ENCODE measurements around the gene NBAS.

Gene NBAS

GRCh38 chr2:15553951-15554350, 7.2 kb downstream of the NBAS start:
- no peak for TF ChIP-seq CTCF (conservative IDR thresholded peaks at IDR 0.05; ENCODE audit: control insufficient read depth, insufficient read depth, low read depth, low read length)
- H3K4me3 ChIP-seq (ENCODE audit: control insufficient read depth, low read depth, low read length), result no peak overlapping the region
- DNase-seq (ENCODE audit: low read depth), result no peak

DNA sequence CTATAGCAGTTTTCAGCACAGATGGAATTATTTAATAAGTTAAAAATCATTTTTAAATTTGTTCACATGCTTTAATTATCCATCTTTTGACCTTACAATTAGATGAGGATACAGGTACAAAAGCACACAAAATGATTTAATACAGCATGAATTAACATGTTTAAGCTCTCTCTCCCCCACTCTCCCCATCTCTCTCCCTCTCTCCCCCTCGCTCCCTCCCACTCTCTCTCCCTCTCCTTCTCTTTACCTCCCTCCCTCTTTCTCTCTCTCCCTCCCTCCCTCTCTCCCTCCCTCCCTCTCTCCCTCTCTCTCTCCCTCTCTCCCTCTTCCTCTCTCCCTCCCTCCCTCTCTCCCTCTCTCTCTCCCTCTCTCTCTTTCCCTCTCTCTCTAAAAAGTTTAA, 7.6 kb downstream of the NBAS start:
- TF ChIP-seq CTCF (conservative IDR thresholded peaks at IDR 0.05; ENCODE audit: control insufficient read depth, insufficient read depth, low read depth, low read length), result no peak
- DNase-seq (ENCODE audit: low read depth), result no peak
- no peak overlapping the region for H3K4me3 ChIP-seq (ENCODE audit: control insufficient read depth, low read depth, low read length)

- DNase-seq (ENCODE audit: low read depth), result no peak
- no peak overlapping the region for H3K4me3 ChIP-seq (ENCODE audit: control insufficient read depth, low read depth, low read length)
- no peak for TF ChIP-seq CTCF (conservative IDR thresholded peaks at IDR 0.05; ENCODE audit: control insufficient read depth, insufficient read depth, low read depth, low read length)
These were observed 12.2 kb downstream of the NBAS start for GRCh38 chr2:15548974-15549373.

DNA sequence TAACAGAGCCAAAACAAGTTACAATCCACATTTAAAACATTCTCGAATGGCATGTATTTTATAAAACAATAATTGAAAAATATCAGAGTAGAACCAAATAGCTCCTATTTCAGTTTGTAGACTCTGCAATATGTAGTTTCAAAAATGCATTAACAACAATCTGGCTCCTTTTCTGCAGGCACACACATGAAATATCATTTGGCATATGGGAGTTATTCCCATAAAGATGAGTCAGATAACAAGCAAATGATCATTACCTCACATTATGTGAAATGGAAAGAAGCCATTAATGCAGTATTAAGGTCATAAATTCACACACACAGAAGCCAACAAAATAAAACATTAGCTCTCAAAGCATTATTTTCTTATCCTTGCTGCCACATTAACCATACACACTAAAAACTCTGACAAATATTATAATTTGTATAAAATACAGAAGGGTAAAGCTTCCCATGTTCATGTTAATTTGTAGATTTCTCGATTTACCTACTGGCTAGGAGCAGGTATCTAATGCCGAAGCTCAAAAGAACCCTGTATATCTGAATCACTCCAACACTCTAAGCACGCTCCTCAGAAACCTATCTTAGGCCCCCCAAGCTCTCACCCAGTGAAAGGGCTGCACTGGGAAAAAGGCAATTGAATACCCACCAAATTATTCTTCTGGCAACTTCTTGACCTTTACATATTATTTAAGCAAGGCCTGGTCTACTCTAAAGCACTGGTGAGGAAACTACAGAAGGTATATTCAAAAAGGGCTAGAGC, 13.8 kb downstream of the NBAS start:
- H3K4me3 ChIP-seq (ENCODE audit: control insufficient read depth, low read depth, low read length), result no peak overlapping the region
- DNase-seq (ENCODE audit: low read depth), result peak; percentile 40
- TF ChIP-seq CTCF (conservative IDR thresholded peaks at IDR 0.05; ENCODE audit: control insufficient read depth, insufficient read depth, low read depth, low read length), result no peak

DNA sequence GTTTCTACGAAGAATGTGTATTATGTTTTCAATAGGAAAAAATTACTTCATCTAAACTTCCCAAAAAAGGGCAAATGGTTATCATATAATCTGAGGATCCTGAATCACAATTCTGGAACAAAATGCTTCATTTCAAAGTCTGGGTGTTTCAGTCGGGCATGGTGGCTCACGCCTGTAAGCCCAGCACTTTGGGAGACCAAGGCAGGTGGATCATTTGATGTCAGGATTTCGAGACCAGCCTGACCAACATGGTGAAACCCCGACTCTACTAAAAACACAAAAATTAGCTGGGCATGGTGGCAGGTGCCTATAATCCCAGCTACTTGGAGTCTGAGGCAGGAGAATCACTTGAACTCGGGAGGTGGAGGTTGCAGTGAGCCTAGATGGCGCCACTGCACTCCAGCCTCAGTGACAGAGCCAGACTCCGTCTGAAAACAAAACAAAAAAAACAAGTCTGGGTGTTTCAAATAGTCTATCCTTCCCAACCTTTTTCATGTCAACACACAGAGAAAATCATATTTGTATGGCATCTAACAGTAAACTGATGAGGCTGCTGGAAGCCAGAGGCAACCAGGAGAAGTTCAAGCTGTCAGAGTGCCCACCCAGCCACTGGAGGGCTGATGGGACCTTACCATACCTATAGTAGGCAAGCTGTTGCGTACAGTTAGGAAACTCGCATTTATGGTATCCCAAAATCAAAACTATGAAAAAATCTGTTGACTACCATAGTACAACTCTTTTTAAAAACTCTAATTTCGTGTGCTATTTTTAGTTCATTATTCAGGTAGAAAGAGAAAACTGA, 14.6 kb downstream of the NBAS start:
- peak; percentile 23 for TF ChIP-seq CTCF (conservative IDR thresholded peaks at IDR 0.05; ENCODE audit: control insufficient read depth, insufficient read depth, low read depth, low read length)
- H3K4me3 ChIP-seq (ENCODE audit: control insufficient read depth, low read depth, low read length), result no peak overlapping the region
- no peak for DNase-seq (ENCODE audit: low read depth)

DNA sequence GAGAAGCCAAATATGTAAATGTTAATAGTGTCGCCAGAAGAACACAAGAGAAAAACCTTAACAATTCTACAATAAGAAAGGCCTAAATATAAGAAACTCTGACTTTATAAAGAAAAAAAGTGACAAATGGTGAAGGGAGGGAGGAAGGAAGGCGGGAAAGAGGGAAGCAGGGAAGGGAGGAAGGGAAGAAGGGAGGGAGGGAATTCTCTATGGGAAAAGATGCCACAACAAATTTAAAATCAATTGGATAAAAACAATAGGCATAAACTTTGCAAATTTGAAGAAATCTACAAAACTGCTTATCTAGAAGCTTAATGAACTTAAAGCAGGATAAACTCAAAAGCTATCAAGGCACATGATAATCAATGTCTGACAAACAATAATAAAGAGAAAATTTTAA, 16.9 kb downstream of the NBAS start:
- TF ChIP-seq CTCF (conservative IDR thresholded peaks at IDR 0.05; ENCODE audit: control insufficient read depth, insufficient read depth, low read depth, low read length), result no peak
- no peak for DNase-seq (ENCODE audit: low read depth)
- H3K4me3 ChIP-seq (ENCODE audit: control insufficient read depth, low read depth, low read length), result no peak overlapping the region
